Measurements from ENCODE around the gene OR2G2.

Gene OR2G2

GRCh38 chr1:247540581-247540980 is 47.6 kb upstream of the OR2G2 start:
- no peak overlapping the region for H3K27ac ChIP-seq (ENCODE audit: low read depth, low read length)
- no peaks in the 10 kb centered on the region for H3K27me3 ChIP-seq (ENCODE audit: low read length)
- H4K20me1 ChIP-seq (ENCODE audit: low read depth, low read length) = no peaks in the 10 kb centered on the region
- H3F3A ChIP-seq (ENCODE audit: insufficient read depth) = no peaks in the 10 kb centered on the region
- H3K9me3 ChIP-seq (ENCODE audit: insufficient read depth, low read length) = no peaks in the 10 kb centered on the region
- H3K4me3 ChIP-seq (ENCODE audit: insufficient read depth, low read length, poor library complexity, severe bottlenecking) = no peak overlapping the region
- H3K36me3 ChIP-seq (ENCODE audit: low read length) = no peaks in the 10 kb centered on the region
- H3K79me2 ChIP-seq (ENCODE audit: insufficient read depth, low read length) = no peaks in the 10 kb centered on the region
- no peak overlapping the region for H2AFZ ChIP-seq (ENCODE audit: low read depth, low read length, severe bottlenecking)
- no peak overlapping the region for H3K4me2 ChIP-seq (ENCODE audit: low read depth, low read length, poor library complexity, severe bottlenecking)
- H3K9me2 ChIP-seq (replicated peaks; ENCODE audit: insufficient read depth, low read length) = no peaks in the 10 kb centered on the region
- no peak overlapping the region for H3K9ac ChIP-seq (ENCODE audit: low read length)
- TF ChIP-seq CTCF (IDR thresholded peaks at IDR 0.05; ENCODE audit: insufficient read depth, low read length, poor library complexity, severe bottlenecking) = no peak
- no peak for TF ChIP-seq EZH2phosphoT487 (conservative IDR thresholded peaks at IDR 0.05; ENCODE audit: low read length)

- H4K20me1 ChIP-seq (ENCODE audit: low read depth, low read length) = no peaks in the 10 kb centered on the region
- no peak overlapping the region for H2AFZ ChIP-seq (ENCODE audit: low read depth, low read length, severe bottlenecking)
- no peak overlapping the region for H3K27ac ChIP-seq (ENCODE audit: low read depth, low read length)
- no peaks in the 10 kb centered on the region for H3K9me3 ChIP-seq (ENCODE audit: insufficient read depth, low read length)
- H3K4me3 ChIP-seq (ENCODE audit: insufficient read depth, low read length, poor library complexity, severe bottlenecking) = no peak overlapping the region
- no peaks in the 10 kb centered on the region for H3K27me3 ChIP-seq (ENCODE audit: low read length)
- H3K9me2 ChIP-seq (replicated peaks; ENCODE audit: insufficient read depth, low read length) = no peaks in the 10 kb centered on the region
- no peaks in the 10 kb centered on the region for H3F3A ChIP-seq (ENCODE audit: insufficient read depth)
- H3K79me2 ChIP-seq (ENCODE audit: insufficient read depth, low read length) = no peaks in the 10 kb centered on the region
- no peak overlapping the region for H3K4me2 ChIP-seq (ENCODE audit: low read depth, low read length, poor library complexity, severe bottlenecking)
- TF ChIP-seq EZH2phosphoT487 (conservative IDR thresholded peaks at IDR 0.05; ENCODE audit: low read length) (no peak), CTCF (IDR thresholded peaks at IDR 0.05; ENCODE audit: insufficient read depth, low read length, poor library complexity, severe bottlenecking) (no peak)
- no peak overlapping the region for H3K9ac ChIP-seq (ENCODE audit: low read length)
- H3K36me3 ChIP-seq (ENCODE audit: low read length) = no peaks in the 10 kb centered on the region
Observed at GRCh38 chr1:247542811-247543210, 45.3 kb upstream of the OR2G2 start.

GRCh38 chr1:247548092-247548491 is 40.1 kb upstream of the OR2G2 start:
- Histone ChIP-seq H3K9ac (ENCODE audit: low read length) (no peak overlapping the region), H3F3A (ENCODE audit: insufficient read depth) (no peaks in the 10 kb centered on the region), H2AFZ (ENCODE audit: low read depth, low read length, severe bottlenecking) (no peak overlapping the region), H3K9me3 (ENCODE audit: insufficient read depth, low read length) (no peaks in the 10 kb centered on the region), H3K36me3 (ENCODE audit: low read length) (no peaks in the 10 kb centered on the region), H3K79me2 (ENCODE audit: insufficient read depth, low read length) (no peaks in the 10 kb centered on the region), H3K9me2 (replicated peaks; ENCODE audit: insufficient read depth, low read length) (no peaks in the 10 kb centered on the region), H4K20me1 (ENCODE audit: low read depth, low read length) (no peaks in the 10 kb centered on the region), H3K4me3 (ENCODE audit: insufficient read depth, low read length, poor library complexity, severe bottlenecking) (no peak overlapping the region), H3K4me2 (ENCODE audit: low read depth, low read length, poor library complexity, severe bottlenecking) (no peak overlapping the region), H3K27ac (ENCODE audit: low read depth, low read length) (no peak overlapping the region), H3K27me3 (ENCODE audit: low read length) (no peaks in the 10 kb centered on the region)
- no peak for TF ChIP-seq CTCF (IDR thresholded peaks at IDR 0.05; ENCODE audit: insufficient read depth, low read length, poor library complexity, severe bottlenecking)
- no peak for TF ChIP-seq EZH2phosphoT487 (conservative IDR thresholded peaks at IDR 0.05; ENCODE audit: low read length)
